Naive B cell (primary cell): ENCODE measurements around the gene DMWD. TPM values are rescaled to one million over a fixed set of nuclear protein-coding genes. Genes with fewer than 3 reads are reported as not detected.

Experiments used
- ATAC-seq, 2 donors: fragments of 150-1000 bp; cut with Tn5 transposase; 2 replicates each; pipeline ENCODE4 v1.10.0; 2021; ENCODE audit warnings: low read depth in 2 of 2, mild to moderate bottlenecking in 2 of 2, moderate library complexity in 2 of 2
- DNase-seq: peaks from one replicate; pipeline ENCODE4 v3.0.0; 2022
- H3K27ac Mint-ChIP-seq, 6 donors: one replicate each; pipeline ENCODE4 v1.8.0; 2020 to 2022; ENCODE audit warnings: mild to moderate bottlenecking in 6 of 6, mixed read lengths in 6 of 6, moderate library complexity in 5 of 6, inconsistent platforms in 2 of 6
- H3K27me3 Mint-ChIP-seq, 3 donors: one replicate each; pipeline ENCODE4 v1.8.0; 2021 to 2022; ENCODE audit warnings: mixed read lengths in 3 of 3, mild to moderate bottlenecking in 1 of 3
- H3K36me3 Mint-ChIP-seq, 2 donors: one replicate each; pipeline ENCODE4 v1.8.0; 2020 to 2022; ENCODE audit warnings: mixed read lengths in 2 of 2, inconsistent platforms in 1 of 2, mild to moderate bottlenecking in 1 of 2
- H3K4me1 Mint-ChIP-seq, 3 donors: one replicate each; pipeline ENCODE4 v1.8.0; 2020 to 2022; ENCODE audit warnings: mixed read lengths in 3 of 3, inconsistent platforms in 1 of 3, mild to moderate bottlenecking in 1 of 3, moderate library complexity in 1 of 3
- H3K4me3 Mint-ChIP-seq, 8 donors: one replicate each; pipeline ENCODE4 v1.8.0; 2020 to 2022; ENCODE audit warnings: mild to moderate bottlenecking in 8 of 8, mixed read lengths in 8 of 8, moderate library complexity in 8 of 8, inconsistent platforms in 2 of 8
- H3K9me3 Mint-ChIP-seq, 7 donors: one replicate each; pipeline ENCODE4 v1.8.0; 2020 to 2022; ENCODE audit warnings: mixed read lengths in 7 of 7, mild to moderate bottlenecking in 5 of 7, inconsistent platforms in 2 of 7, moderate library complexity in 1 of 7
- polyA plus RNA-seq, 6 donors: library from polyadenylated mRNA; unstranded; fragments of 300-500 nt; fragmentation: Illumina TruSeq; gene quantifications; one replicate each; pipeline ENCODE4 v1.2.3, GENCODE V29; 2021; ENCODE audit warnings: low read depth in 6 of 6

DMWD gene
- 10 to 100 TPM; 13.4 to 28.1 (median 22.1) TPM for polyA plus RNA-seq

GRCh38 chr19:45792470-45793177 lies at the start of gene DMWD:
Gene DMWD, minus strand, starts transcription at chr19:45792845. Its CDS starts 89 bp downstream, at chr19:45792756.
- peaks cover 0 to 16% (median 0%) of the 10 kb centered on the region in 3 donors for H3K27me3 Mint-ChIP-seq
- H3K9me3 Mint-ChIP-seq, result no peaks in the 10 kb centered on the region
- peaks cover 10 to 17% of the 10 kb centered on the region in 2 donors for H3K36me3 Mint-ChIP-seq
- peak within 1 kb of the TSS; percentile 82 to 97 (median 95) for H3K27ac Mint-ChIP-seq
- peak within 1 kb of the TSS; percentile 84 to 95 (median 90) for H3K4me3 Mint-ChIP-seq
- peak; percentile 99 for DNase-seq
- peaks cover 34 to 49% (median 44%) of the 10 kb centered on the region in 3 donors for H3K4me1 Mint-ChIP-seq
- ATAC-seq, result peak; percentile 93

- H3K27ac Mint-ChIP-seq, result no peak overlapping the region
Measured at GRCh38 chr19:45842198-45842597, 49.6 kb upstream of the DMWD start.

GRCh38 chr19:45834970-45835369 lies 42.3 kb upstream of the DMWD start:
- Mint-ChIP-seq H3K4me3 (no peak overlapping the region), H3K9me3 (no peaks in the 10 kb centered on the region), H3K4me1 (peaks cover 0 to 7% (median 2%) of the 10 kb centered on the region in 3 donors), H3K36me3 (peaks cover 15 to 40% of the 10 kb centered on the region in 2 donors), H3K27ac (peak overlapping the region in 1 of 6 donors; percentile 79), H3K27me3 (no peaks in the 10 kb centered on the region)
- ATAC-seq (no peak), DNase-seq (no peak)

More at GRCh38 chr19:45842198-45842597, 49.6 kb upstream of the DMWD start:
- DNase-seq, result no peak
- Mint-ChIP-seq H3K9me3 (no peaks in the 10 kb centered on the region), H3K4me1 (peaks cover 0 to 2% (median 0%) of the 10 kb centered on the region in 3 donors), H3K36me3 (peaks cover 25 to 28% of the 10 kb centered on the region in 2 donors), H3K27me3 (no peaks in the 10 kb centered on the region), H3K4me3 (no peak overlapping the region)
- ATAC-seq, result no peak

GRCh38 chr19:45828945-45829344 lies 36.3 kb upstream of the DMWD start:
- no peaks in the 10 kb centered on the region for H3K9me3 Mint-ChIP-seq

GRCh38 chr19:45828523-45828922 lies 35.9 kb upstream of the DMWD start:
- Mint-ChIP-seq H3K27ac (peak overlapping the region in 2 of 6 donors; percentile 36 to 63), H3K27me3 (no peaks in the 10 kb centered on the region), H3K4me3 (no peak overlapping the region), H3K4me1 (peaks cover 0 to 8% (median 0%) of the 10 kb centered on the region in 3 donors), H3K36me3 (peaks cover 14 to 41% of the 10 kb centered on the region in 2 donors), H3K9me3 (no peaks in the 10 kb centered on the region)
- ATAC-seq (no peak), DNase-seq (no peak)

More at GRCh38 chr19:45828945-45829344, 36.3 kb upstream of the DMWD start:
- no peak for ATAC-seq
- H3K4me1 Mint-ChIP-seq, result peaks cover 0 to 8% (median 0%) of the 10 kb centered on the region in 3 donors
- no peak overlapping the region for H3K4me3 Mint-ChIP-seq
- H3K27ac Mint-ChIP-seq, result peak overlapping the region in 1 of 6 donors; percentile 63
- no peaks in the 10 kb centered on the region for H3K27me3 Mint-ChIP-seq
- DNase-seq, result no peak
- peaks cover 14 to 41% of the 10 kb centered on the region in 2 donors for H3K36me3 Mint-ChIP-seq

GRCh38 chr19:45827459-45828093 lies 34.9 kb upstream of the DMWD start:
- H3K27ac Mint-ChIP-seq, result peak overlapping the region in 1 of 6 donors; percentile 36
- H3K4me3 Mint-ChIP-seq, result no peak overlapping the region
- no peak for ATAC-seq
- H3K4me1 Mint-ChIP-seq, result peaks cover 0 to 8% (median 0%) of the 10 kb centered on the region in 3 donors
- H3K9me3 Mint-ChIP-seq, result no peaks in the 10 kb centered on the region
- H3K27me3 Mint-ChIP-seq, result no peaks in the 10 kb centered on the region
- DNase-seq, result no peak
- peaks cover 14 to 41% of the 10 kb centered on the region in 2 donors for H3K36me3 Mint-ChIP-seq

GRCh38 chr19:45826934-45827333 lies 34.3 kb upstream of the DMWD start:
- H3K36me3 Mint-ChIP-seq, result peaks cover 14 to 41% of the 10 kb centered on the region in 2 donors

GRCh38 chr19:45825917-45826893 lies 33.6 kb upstream of the DMWD start:
- Mint-ChIP-seq H3K27ac (peak overlapping the region in 2 of 6 donors; percentile 36 to 66), H3K27me3 (no peaks in the 10 kb centered on the region), H3K4me1 (peaks cover 0 to 11% (median 0%) of the 10 kb centered on the region in 3 donors), H3K4me3 (no peak overlapping the region), H3K9me3 (no peaks in the 10 kb centered on the region), H3K36me3 (peaks cover 10 to 40% of the 10 kb centered on the region in 2 donors)
- no peak for DNase-seq
- no peak for ATAC-seq

More at GRCh38 chr19:45826934-45827333, 34.3 kb upstream of the DMWD start:
- Mint-ChIP-seq H3K27me3 (no peaks in the 10 kb centered on the region), H3K27ac (no peak overlapping the region), H3K4me3 (no peak overlapping the region), H3K4me1 (peaks cover 0 to 8% (median 0%) of the 10 kb centered on the region in 3 donors), H3K9me3 (no peaks in the 10 kb centered on the region)
- DNase-seq (no peak), ATAC-seq (no peak)

GRCh38 chr19:45825263-45825605 lies 32.6 kb upstream of the DMWD start:
- peaks cover 0 to 12% (median 0%) of the 10 kb centered on the region in 3 donors for H3K4me1 Mint-ChIP-seq
- H3K27ac Mint-ChIP-seq, result peak overlapping the region in 3 of 6 donors; percentile 36 to 84 (median 82)
- H3K36me3 Mint-ChIP-seq, result peaks cover 10 to 39% of the 10 kb centered on the region in 2 donors
- no peak for DNase-seq
- H3K27me3 Mint-ChIP-seq, result no peaks in the 10 kb centered on the region
- ATAC-seq, result no peak
- H3K9me3 Mint-ChIP-seq, result no peaks in the 10 kb centered on the region
- H3K4me3 Mint-ChIP-seq, result no peak overlapping the region

GRCh38 chr19:45824531-45825262 lies 32.1 kb upstream of the DMWD start:
- peak overlapping the region in 1 of 6 donors; percentile 80 for H3K27ac Mint-ChIP-seq
- no peak overlapping the region for H3K4me3 Mint-ChIP-seq
- H3K9me3 Mint-ChIP-seq, result no peaks in the 10 kb centered on the region
- H3K36me3 Mint-ChIP-seq, result peaks cover 9 to 34% of the 10 kb centered on the region in 2 donors
- H3K4me1 Mint-ChIP-seq, result peaks cover 0 to 12% (median 0%) of the 10 kb centered on the region in 3 donors
- ATAC-seq (no peak), DNase-seq (no peak)
- H3K27me3 Mint-ChIP-seq, result no peaks in the 10 kb centered on the region

GRCh38 chr19:45824041-45824471 lies 31.4 kb upstream of the DMWD start:
- no peak overlapping the region for H3K27ac Mint-ChIP-seq
- no peak overlapping the region for H3K4me3 Mint-ChIP-seq
- DNase-seq (no peak), ATAC-seq (no peak)
- peaks cover 0 to 12% (median 4%) of the 10 kb centered on the region in 3 donors for H3K4me1 Mint-ChIP-seq
- no peaks in the 10 kb centered on the region for H3K27me3 Mint-ChIP-seq
- no peaks in the 10 kb centered on the region for H3K9me3 Mint-ChIP-seq
- H3K36me3 Mint-ChIP-seq, result peaks cover 5 to 27% of the 10 kb centered on the region in 2 donors

- DNase-seq, result no peak
- ATAC-seq, result no peak
- peaks cover 3 to 19% of the 10 kb centered on the region in 2 donors for H3K36me3 Mint-ChIP-seq
- H3K27me3 Mint-ChIP-seq, result no peaks in the 10 kb centered on the region
- peak overlapping the region in 1 of 8 donors; percentile 5 for H3K4me3 Mint-ChIP-seq
- H3K4me1 Mint-ChIP-seq, result peaks cover 0 to 7% (median 4%) of the 10 kb centered on the region in 3 donors
- H3K9me3 Mint-ChIP-seq, result no peaks in the 10 kb centered on the region
- peak overlapping the region in 1 of 6 donors; percentile 62 for H3K27ac Mint-ChIP-seq
Measured at GRCh38 chr19:45823182-45823581, 30.5 kb upstream of the DMWD start.
